NCI-H82 treated with DMSO at 0.1 percent for 48 hours (cell line): ENCODE data around the gene GYG2.
"Not testable (repeated sequence)": the region's sequence is repeated elsewhere in the genome, so short reads cannot be mapped to it uniquely, and the experiment has no call there.

Experiments used
- DNase-seq: peaks from one replicate; lab custom pipeline; 2025; ENCODE audit not compliant: unreplicated experiment; lab: John Stamatoyannopoulos, UW

The GYG2 gene

DNA sequence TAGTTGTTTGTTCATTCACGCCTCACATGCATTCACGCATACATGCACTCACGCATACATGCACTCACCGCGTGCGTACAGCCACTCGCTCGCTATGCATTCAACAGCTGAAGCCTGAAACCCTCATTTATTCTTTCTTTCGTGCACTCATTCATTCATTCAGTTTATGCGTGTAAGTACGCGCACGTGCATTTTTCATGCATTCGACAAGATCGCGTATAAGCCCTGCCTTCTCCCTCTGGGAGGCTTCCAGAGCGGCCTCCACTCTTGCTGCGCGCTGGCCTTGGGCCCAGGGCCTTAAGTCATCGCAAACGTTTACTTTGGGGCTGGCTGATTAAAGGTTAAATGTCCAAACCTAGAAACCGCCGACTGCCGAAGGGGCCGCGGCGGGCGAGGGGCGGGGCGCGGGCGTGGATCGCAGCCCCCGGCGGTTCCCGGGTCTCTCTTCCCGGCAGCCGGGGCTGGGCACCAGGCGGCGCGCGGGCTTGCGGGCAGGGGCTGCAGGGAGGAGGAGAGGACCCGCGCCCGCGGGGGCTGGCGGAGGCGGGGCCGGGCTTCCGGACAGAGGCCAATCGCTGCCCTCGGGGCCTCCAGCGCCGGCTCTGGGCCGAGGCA lies at the start of gene GYG2:
Gene GYG2, plus strand, starts transcription at position 587 of the 615 bp plus-strand sequence. CDS start 1,259 bp downstream, outside the sequence.
- peak; percentile 3 for DNase-seq

DNA sequence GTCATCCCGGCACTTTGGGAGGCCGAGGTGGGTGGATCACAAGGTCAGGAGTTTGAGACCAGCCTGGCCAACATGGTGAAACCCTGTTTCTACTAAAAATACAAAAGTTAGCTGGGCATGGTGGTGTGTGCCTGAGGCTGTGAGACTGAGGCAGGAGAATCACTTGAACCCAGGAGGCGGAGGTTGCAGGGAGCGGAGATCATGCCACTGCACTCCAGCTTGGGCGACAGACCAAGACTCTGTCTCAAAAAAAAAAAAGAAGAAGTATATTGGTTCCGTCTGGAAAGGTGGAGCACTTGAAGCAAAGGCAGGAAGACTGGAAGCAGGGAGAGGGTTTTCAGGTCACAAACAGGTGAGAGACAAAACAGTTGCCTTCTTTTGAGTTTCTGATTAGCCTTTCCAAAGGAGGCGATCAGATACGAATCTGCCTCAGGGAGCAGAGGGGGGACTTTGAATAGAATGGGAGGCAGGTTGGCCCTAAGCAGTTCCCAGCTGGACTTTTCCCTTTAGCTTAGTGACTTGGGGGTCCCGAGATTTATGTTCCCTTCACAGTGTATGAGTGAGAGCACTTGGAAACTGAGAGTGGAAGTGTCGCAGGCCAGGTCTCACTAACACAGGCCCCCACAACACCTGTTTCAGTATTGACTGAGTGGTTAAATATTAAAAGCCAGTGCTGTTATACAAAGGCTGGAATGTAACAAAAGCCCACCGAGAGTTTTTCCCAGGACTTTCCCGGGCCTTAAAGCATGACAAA lies 48.1 kb upstream of the GYG2 start:
- DNase-seq: not testable (repeated sequence)

DNA sequence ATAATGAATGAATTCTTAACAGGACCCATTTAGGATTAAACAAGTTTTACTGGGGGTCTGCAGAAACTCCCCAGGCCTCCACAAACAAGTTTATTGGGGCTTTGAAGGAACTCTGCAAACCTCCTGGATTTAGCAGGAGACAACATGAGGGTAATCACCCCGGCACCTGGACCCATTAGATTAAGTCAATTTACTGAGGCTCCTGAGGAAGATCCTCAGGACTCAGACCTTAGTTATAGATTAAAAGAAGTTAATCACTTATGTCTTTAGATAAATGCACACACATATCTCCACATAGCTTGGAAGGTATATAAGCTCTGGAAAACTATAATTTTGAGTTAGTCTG lies 47.5 kb upstream of the GYG2 start:
- peak; percentile 55 for DNase-seq

DNA sequence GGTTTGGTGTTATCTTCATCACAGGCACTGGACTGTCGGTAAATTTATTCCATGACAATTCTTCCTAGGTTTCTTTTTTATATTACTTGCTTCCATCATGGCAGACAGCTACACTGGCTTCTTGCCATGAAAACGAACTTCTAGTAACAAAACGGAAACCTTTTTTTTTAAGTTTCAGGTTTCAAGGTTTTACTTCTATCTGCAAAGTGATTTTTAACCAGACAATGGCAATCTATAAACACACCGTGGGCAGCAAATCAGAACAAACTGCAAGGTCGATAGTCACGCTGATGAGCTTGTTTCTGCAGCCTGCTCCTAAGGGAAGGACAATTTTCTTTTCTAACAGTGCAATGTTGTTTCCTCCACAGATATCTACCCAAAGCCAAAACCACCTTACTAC lies 47.0 kb upstream of the GYG2 start:
- DNase-seq: no peak

DNA sequence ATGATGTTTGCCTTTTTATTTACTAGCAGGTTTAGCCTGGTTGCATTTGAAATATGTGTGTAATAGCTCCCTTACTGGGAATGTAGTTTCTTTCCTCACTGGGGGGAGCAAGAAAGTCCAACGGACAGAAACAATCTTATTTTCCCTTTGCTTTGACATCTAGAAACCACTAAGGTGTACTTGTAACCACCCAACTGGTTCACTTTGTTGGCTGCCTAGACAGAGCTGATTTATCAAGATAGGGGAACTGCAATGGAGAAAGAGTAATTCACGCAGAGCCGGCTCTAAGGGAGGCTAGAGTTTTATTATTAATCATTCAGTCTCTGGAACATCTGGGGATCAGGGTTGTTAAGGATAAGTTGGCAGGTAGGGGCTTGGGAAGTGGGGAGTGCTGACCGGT lies 46.6 kb upstream of the GYG2 start:
- DNase-seq: no peak

DNA sequence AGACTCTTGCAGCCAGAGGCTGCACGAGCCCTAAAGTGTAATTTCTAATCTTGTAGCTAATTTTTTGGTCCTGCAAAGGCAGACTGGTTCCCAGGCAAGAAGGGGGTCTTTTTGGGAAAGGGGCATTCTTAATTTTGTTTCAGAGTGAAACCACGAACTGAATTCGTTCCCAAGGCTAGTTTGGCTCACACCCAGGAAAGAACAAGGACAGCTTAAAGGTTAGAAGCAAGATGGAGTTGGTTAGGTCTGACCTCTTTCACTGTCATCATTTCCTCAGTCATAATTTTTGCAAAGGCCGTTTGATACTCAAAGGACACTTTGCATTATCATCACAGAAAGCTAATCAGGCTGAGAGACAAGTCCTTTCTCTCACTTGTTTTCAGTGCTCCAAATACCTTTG lies 46.0 kb upstream of the GYG2 start:
- no peak for DNase-seq

DNA sequence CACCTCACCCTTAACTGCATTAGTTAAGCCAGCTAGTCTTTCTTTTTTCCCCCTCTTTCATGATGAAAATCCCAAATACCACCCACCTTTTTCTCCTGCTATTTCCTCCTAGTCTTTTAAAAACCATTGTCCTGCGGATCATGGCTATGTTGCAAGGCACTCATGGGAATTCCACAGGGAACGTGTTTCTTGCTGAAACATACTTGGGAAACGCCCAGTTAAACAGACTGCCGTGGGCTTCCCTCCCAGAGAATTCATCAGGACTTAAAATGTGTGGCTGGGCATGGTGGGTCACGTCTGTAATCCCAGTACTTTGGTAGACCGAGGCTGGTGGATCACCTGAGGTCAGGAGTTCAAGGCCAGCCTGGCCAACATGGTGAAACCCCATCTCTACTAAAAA lies 44.7 kb upstream of the GYG2 start:
- no peak for DNase-seq

DNA sequence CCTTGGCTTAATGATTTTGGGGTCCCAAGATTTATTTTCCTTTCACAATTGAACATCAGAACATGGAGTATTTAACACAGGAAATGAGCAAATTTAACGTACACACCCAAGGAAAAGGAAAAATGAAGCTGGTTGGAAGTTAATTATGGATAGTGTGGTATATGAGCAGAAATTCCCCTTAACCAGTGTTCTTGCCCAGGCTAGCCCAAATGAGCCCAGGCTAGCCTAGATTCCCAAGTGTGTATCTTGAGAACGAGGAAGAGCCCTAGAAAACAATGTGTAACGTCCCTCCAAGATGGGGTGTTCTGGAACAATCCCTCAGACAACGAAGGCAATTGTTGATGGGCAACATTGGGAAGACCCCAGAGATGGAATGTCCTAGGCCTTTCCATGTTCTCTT lies 43.2 kb upstream of the GYG2 start:
- no peak for DNase-seq

DNA sequence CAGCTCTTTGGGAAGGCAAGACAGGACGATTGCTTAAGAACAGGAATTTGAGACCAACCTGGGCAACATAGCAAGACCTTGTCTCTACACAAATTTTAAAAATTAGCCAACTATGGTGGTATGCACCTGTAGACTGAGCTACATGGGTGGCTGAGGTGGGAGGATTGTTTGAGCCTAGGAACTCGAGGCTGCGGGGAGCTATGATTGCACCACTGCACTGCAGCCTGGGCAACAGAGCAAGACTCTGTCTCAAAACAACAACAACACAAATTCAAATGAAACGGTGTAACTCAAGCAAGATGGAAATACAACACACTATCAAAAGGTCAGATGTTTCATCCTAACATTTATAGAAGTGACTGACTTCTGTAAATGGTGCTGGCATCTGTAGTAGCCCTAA lies 39.8 kb upstream of the GYG2 start:
- DNase-seq: no peak

DNA sequence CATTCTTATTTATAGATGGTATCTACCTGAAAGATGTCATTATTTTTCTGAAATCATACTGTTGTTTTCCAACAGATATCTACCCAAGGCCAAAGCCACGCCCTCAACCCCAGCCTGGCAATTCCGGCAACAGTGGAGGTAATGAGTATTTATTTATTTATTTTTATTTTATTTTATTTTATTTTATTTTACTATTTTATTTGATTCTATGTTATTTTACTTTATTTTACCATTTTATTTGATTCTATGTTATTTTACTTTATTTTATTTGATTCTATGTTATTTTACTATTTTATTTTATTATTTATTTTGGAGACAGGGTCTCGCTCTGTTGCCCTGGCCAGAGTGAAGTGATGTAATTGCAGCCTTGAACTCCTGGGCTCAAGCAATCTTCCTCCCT lies 39.2 kb upstream of the GYG2 start:
- DNase-seq: no peak

DNA sequence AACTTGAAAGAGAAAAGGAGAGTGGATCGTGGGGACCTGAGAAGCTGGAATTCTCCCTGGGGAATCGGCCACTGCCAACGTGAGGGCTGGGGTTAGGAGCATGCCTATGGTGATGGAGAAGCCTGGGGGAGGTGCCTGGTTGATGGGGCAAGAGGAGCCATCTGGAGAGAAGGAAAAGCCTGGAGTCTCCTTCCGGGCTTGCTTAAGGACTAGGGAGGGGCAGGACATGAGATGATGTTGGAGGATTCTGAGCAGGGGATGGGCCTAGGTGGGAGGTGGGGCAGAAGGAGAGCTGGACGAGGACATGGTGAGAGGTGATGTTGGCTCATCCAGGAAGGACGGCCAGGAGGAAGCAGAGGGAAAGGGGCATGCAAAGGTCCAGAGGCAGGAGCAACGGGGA lies 35.0 kb upstream of the GYG2 start:
- DNase-seq: peak; percentile 9

DNA sequence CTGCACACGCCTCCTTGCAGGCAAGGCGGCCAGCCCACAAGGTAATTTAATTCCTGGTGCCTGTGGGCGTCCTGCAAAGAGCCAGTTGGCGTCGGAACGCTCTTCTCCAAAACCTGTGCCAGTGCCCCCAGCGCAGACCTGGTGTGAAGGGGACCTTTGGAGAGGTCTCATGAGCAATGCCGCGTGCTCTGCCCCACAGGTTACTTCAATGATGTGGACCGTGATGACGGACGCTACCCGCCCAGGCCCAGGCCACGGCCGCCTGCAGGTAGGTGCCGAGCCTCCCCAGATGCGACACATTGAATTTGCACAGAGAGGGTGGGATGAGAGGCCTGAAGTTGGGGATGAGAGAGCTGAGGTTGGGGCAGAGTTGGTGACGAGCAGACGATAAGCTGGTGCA lies 34.4 kb upstream of the GYG2 start:
- DNase-seq: no peak

DNA sequence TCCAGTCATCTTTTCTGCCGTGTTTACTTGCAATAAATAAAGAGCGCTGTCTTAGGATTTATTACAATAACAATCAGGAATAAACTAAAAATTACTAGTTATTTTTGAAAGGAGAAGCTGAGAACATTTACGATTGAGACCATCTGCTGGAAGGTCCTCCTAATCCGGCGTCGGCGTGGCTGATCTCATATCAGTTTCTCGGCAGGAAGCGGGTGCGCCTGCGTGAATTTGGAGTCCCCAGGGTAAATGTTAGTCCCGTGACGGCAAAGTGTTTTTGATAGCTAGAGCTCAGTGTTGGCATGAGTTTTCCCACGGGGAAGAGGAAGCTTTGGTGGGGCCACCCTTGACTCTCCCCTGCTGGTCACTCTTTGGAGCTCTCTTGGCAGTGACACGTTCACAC lies 31.9 kb upstream of the GYG2 start:
- peak; percentile 44 for DNase-seq

DNA sequence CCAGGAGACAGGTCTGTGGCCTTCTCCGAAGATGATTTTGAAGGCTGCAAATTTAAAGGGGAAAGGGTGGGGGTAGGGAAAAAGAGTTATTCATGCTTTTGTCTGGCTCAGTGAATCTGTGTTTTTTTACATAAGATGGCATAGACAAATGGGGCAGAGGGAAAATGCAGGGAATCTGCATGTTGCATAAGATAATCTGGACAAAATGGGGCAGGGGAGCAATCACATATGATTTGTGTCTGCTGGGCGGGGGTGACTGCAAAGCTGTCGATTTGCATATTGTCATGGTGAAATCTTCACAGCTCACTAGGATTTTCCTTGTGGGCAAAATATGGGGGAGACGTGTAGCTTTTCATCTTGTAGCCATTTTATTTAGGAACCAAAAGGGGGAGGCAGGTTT lies 29.4 kb upstream of the GYG2 start:
- no peak for DNase-seq

DNA sequence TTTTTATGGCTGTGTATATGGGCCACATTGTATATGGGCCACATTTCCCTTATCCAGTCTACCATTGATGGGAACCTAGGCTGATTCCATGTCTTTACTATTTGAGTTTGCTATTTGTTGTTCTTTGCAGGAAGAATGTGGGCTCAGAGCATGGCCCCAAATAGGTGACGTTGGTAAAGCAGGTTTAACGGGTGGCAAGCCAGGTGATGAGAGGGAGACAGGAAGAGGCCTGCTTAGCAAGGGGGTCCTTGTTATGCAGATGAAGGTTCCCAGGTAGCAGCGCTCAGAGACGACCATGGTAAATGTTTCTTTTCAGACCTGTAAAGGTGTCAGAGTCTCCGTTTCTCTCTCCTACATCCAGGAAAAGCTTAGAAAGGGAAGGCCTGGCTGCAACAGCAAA lies 28.8 kb upstream of the GYG2 start:
- DNase-seq: not testable (repeated sequence)

DNA sequence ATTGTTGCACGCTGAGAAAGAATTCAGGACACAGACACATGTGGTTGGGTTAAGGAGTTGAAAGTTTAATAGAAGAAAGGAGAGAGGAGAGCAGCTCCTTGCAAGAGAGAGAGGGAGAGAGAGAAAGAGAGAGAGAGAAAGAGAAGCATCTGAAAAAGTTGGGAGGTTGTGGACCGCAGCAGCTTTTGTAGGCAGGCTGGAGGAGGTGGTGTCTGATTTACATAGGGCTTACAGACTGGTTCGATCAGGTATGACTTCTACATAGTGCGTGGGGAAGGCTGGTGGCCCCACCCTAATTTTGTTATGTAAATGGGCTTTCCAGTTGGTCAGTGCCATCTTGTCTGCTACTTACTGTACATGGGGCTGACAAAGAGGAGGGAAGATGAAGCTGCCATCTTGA lies 27.5 kb upstream of the GYG2 start:
- no peak for DNase-seq

DNA sequence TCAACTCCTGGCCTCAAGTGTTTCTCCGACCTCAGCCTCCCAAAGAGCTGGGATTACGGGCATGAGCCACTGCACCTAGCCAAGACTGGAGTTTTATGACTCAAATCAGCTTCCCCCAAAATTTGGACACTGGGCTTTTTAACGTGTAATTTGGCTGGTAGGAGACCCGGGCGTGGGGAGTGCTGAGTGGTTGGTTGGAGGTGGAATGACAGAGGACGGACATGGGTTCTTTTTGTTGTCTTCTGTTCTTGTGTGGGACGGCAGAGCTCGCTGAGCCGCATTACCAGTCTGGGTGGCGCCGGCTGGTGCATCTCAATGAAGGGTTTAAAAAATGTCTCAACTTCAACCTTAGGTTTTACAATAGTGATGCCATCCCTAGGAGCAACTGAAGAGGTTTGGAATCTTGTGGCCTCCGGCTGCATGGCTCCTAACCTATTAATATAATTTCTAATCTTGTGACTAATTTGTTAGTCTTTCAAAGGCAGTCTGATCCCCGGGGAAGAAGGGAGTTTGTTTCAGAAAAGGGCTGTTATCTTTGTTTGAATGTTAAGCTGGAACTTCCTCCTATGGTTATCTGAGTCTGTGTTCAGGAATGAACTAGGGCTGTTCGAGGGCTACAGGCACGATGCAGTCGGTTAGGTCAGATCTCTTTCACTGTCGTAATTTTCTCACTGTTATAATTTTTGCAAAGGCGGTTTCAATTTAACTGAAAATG lies 26.2 kb upstream of the GYG2 start:
- not testable (repeated sequence) for DNase-seq

DNA sequence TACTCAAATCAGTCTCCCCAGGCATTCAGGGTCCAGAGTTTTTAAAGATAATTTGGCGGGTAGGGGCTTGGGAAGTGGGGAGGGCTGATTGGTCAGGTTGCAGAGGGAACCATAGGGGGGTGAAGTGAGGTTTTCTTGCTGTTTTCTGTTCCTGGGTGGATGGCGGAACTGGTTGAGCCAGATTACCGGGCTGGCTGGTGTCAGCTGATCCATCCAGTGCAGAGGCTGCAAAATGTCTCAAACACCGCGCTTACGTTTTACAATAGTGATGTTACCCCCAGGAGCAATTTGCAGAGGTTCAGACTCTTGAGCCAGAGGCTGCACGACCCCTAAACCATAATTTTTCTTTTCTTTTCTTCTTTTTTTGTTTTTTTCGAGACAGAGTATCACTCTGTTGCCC lies 25.2 kb upstream of the GYG2 start:
- DNase-seq: not testable (repeated sequence)

DNA sequence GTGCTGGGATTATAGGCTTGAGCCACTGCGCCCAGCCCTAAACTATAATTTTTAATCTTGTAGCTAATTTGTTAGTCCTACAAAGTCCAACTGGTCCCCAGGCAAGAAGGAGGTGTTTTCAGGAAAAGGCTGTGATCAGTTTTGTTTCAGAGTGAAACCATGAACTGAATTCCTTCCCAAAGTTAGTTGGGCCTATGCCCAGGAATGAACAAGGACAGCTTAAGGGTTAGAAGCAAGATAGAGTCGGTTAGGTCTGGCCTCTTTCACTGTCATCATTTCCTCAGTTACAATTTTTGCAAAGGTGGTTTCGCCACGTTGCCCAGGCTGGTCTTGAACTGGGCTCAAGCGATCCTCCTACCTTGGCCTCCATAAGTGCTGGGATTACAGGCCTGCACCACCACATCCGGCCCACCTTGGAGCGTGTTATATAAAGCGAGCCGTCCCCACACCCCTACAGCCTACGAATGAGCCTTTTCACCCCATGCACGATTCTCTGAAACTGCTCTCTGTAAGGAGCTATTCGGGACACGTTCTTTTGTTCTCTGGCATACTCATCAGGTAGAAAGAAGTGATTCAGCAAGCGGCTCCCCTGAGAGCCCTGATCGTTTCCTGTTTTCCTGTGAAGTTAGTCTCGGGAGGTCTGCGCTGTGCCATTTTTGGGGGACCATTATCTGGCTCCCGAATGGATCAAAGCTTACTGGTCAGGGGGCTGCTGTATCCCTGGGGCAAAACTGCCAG lies 24.5 kb upstream of the GYG2 start:
- DNase-seq: not testable (repeated sequence)

DNA sequence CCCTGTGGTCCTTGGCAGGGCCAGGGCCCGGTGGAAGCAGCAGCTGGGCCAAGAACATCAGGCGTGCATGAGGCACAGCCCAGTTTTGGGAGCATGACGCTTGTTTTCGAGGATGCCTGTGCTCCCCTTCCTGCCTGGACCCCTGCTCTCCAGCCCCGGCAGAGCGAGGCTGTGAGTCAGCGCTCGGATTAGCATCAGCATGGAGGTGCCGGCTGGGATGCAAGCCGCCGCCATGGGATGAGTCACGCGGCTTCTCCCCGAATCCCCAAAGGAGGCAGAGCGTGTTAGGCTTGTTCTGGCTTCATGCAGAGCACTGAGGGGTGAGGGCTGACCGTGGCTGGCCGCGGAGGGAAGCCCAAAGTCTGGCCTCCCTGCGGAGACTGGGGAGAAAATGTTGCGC lies 23.9 kb upstream of the GYG2 start:
- DNase-seq: not testable (repeated sequence)

DNA sequence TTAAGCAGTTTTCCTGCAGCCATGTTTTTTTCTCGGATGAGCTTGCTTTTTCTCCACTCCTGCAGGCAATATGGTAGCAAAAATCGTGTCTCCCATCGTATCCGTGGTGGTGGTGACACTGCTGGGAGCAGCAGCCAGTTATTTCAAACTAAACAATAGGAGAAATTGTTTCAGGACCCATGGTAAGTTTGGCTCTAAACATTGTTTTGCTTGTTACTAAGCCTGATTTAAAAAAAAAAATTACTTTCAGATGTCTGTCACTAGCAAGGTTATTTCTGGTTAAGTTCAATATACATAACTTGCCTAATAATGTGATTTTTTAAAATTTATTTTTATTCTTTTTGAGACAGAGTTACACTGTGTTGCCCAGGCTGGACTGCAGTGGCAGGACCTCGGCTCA lies 17.5 kb upstream of the GYG2 start:
- no peak for DNase-seq
